H9 (cell line): ENCODE measurements around the gene DOCK2. TPM values are rescaled to one million over a fixed set of nuclear protein-coding genes. Genes with fewer than 3 reads are reported as not detected.
A peak's percentile ranks its signal among the peaks of the same experiment; 100 is the strongest.

Experiments used
- DNase-seq: peaks from one replicate; pipeline ENCODE4 v3.0.0-alpha.2; 2017
- H2AFZ ChIP-seq: one replicate; pipeline ENCODE4 v1.6.1; 2013; ENCODE audit warnings: mild to moderate bottlenecking, low read length, control low read depth, moderate library complexity
- H2AK5ac ChIP-seq: 2 replicates; pipeline ENCODE4 v1.6.1; 2013; ENCODE audit warnings: low read length, control low read depth, mixed read lengths; ENCODE audit not compliant: insufficient read length
- H2BK120ac ChIP-seq: one replicate; pipeline ENCODE4 v1.6.1; 2013; ENCODE audit warnings: low read depth, mild to moderate bottlenecking, low read length, control low read depth, inconsistent platforms; ENCODE audit not compliant: poor library complexity, severe bottlenecking
- H2BK12ac ChIP-seq: 2 replicates; pipeline ENCODE4 v1.6.1; 2013; ENCODE audit warnings: low read length, control low read depth, mixed read lengths, low read depth; ENCODE audit not compliant: insufficient read length
- H2BK15ac ChIP-seq: 2 replicates; pipeline ENCODE4 v1.6.1; 2013; ENCODE audit warnings: low read depth, low read length, control low read depth
- H2BK20ac ChIP-seq: one replicate; pipeline ENCODE4 v1.6.1; 2013; ENCODE audit warnings: low read depth, mild to moderate bottlenecking, low read length, control low read depth, inconsistent platforms; ENCODE audit not compliant: poor library complexity, severe bottlenecking
- H2BK5ac ChIP-seq: 2 replicates; pipeline ENCODE4 v1.6.1; 2013; ENCODE audit warnings: low read length, control low read depth, mixed read lengths; ENCODE audit not compliant: insufficient read length
- H3K14ac ChIP-seq: 2 replicates; pipeline ENCODE4 v1.6.1; 2013; ENCODE audit warnings: low read length, control low read depth; ENCODE audit not compliant: insufficient read depth
- H3K18ac ChIP-seq: 2 replicates; pipeline ENCODE4 v1.6.1; 2013; ENCODE audit warnings: low read depth, mild to moderate bottlenecking, mixed read lengths, low read length, control low read depth; ENCODE audit not compliant: insufficient read length
- H3K23ac ChIP-seq: 2 replicates; pipeline ENCODE4 v1.6.1; 2013; ENCODE audit warnings: low read length, control low read depth, mixed read lengths, low read depth; ENCODE audit not compliant: insufficient read length
- H3K23me2 ChIP-seq: 2 replicates; pipeline ENCODE4 v1.6.1; 2013; ENCODE audit warnings: low read depth, mild to moderate bottlenecking, mixed read lengths, low read length, control low read depth; ENCODE audit not compliant: insufficient read length, poor library complexity, severe bottlenecking
- H3K27ac ChIP-seq: 2 replicates; pipeline ENCODE4 v1.5.1; 2013; ENCODE audit warnings: low read length, control low read depth, mixed read lengths, low read depth; ENCODE audit not compliant: insufficient read length
- H3K27me3 ChIP-seq: 2 replicates; pipeline ENCODE4 v1.6.1; 2013; ENCODE audit warnings: low read length, control low read depth, inconsistent platforms; ENCODE audit not compliant: insufficient read depth
- H3K4ac ChIP-seq: 2 replicates; pipeline ENCODE4 v1.6.1; 2013; ENCODE audit warnings: low read depth, mild to moderate bottlenecking, control low read depth, inconsistent platforms, low read length, moderate library complexity
- H3K4me1 ChIP-seq: 2 replicates; pipeline ENCODE4 v1.6.1; 2013; ENCODE audit warnings: low read length, control low read depth, inconsistent platforms; ENCODE audit not compliant: insufficient read depth
- H3K4me2 ChIP-seq: 2 replicates; pipeline ENCODE4 v1.6.1; 2013; ENCODE audit warnings: low read length, control low read depth, mixed read lengths; ENCODE audit not compliant: insufficient read length, insufficient read depth
- H3K56ac ChIP-seq: 2 replicates; pipeline ENCODE4 v1.6.1; 2013; ENCODE audit warnings: low read depth, mild to moderate bottlenecking, mixed read lengths, low read length, control low read depth; ENCODE audit not compliant: insufficient read length
- H3K79me1 ChIP-seq: 2 replicates; pipeline ENCODE4 v1.6.1; 2013; ENCODE audit warnings: low read depth, mild to moderate bottlenecking, moderate library complexity, low read length, control low read depth, inconsistent platforms; ENCODE audit not compliant: insufficient read depth, poor library complexity, severe bottlenecking
- H3K79me2 ChIP-seq: 2 replicates; pipeline ENCODE4 v1.6.1; 2013; ENCODE audit warnings: low read length, control low read depth, inconsistent platforms; ENCODE audit not compliant: insufficient read depth
- H3K9ac ChIP-seq: 2 replicates; pipeline ENCODE4 v1.6.1; 2013; ENCODE audit warnings: low read length, control low read depth, mixed read lengths; ENCODE audit not compliant: insufficient read length; ENCODE audit errors: extremely low read depth
- H3K9me3 ChIP-seq: one replicate; pipeline ENCODE4 v1.6.1; 2013; ENCODE audit warnings: low read depth, low read length, inconsistent platforms; ENCODE audit not compliant: control insufficient read depth
- H3T11ph ChIP-seq: one replicate; pipeline ENCODE4 v1.6.1; 2013; ENCODE audit warnings: mild to moderate bottlenecking, low read length, control low read depth, inconsistent platforms
- H4K20me1 ChIP-seq: one replicate; pipeline ENCODE4 v1.6.1; 2013; ENCODE audit not compliant: control insufficient read depth, insufficient read length, insufficient read depth
- H4K5ac ChIP-seq: 2 replicates; pipeline ENCODE4 v1.6.1; 2013; ENCODE audit warnings: low read depth, mild to moderate bottlenecking, mixed read lengths, low read length, control low read depth; ENCODE audit not compliant: insufficient read length
- H4K8ac ChIP-seq: replicated peaks from 2 replicates; pipeline ENCODE4 v1.6.1; 2013; ENCODE audit warnings: low read length, control low read depth, mixed read lengths, low read depth; ENCODE audit not compliant: insufficient read length
- H4K91ac ChIP-seq: 2 replicates; pipeline ENCODE4 v1.6.1; 2013; ENCODE audit warnings: low read depth, mild to moderate bottlenecking, moderate library complexity, mixed read lengths, low read length, control low read depth; ENCODE audit not compliant: insufficient read length
- H3K27ac Mint-ChIP-seq, 3 experiments: 2 replicates in 2 of 3; 3 replicates in 1 of 3; pipeline ENCODE4 v1.8.0; 2020 to 2021; ENCODE audit warnings: mixed read lengths in 3 of 3, mild to moderate bottlenecking in 1 of 3, moderate library complexity in 1 of 3
- H3K27me3 Mint-ChIP-seq: 2 replicates; pipeline ENCODE4 v1.8.0; 2021; ENCODE audit warnings: low read depth, mild to moderate bottlenecking, moderate library complexity, mixed read lengths
- H3K36me3 Mint-ChIP-seq, 3 experiments: 2 replicates in 2 of 3; 3 replicates in 1 of 3; pipeline ENCODE4 v1.8.0; 2020 to 2021; ENCODE audit warnings: low read depth in 3 of 3, mixed read lengths in 3 of 3; ENCODE audit not compliant: insufficient read depth in 1 of 3
- H3K4me1 Mint-ChIP-seq, 2 experiments: 2 replicates each; pipeline ENCODE4 v1.8.0; 2020; ENCODE audit warnings: mixed read lengths in 2 of 2
- H3K4me3 Mint-ChIP-seq, 2 experiments: 2 replicates in 1 of 2; 3 replicates in 1 of 2; pipeline ENCODE4 v1.8.0; 2020 to 2021; ENCODE audit warnings: mild to moderate bottlenecking in 2 of 2, mixed read lengths in 2 of 2, moderate library complexity in 1 of 2
- H3K9me3 Mint-ChIP-seq, 2 experiments: 2 replicates in 1 of 2; 3 replicates in 1 of 2; pipeline ENCODE4 v1.8.0; 2020; ENCODE audit warnings: mild to moderate bottlenecking in 2 of 2, mixed read lengths in 2 of 2, moderate library complexity in 1 of 2
- CTCF ChIP-seq: fragments of 200-600 bp; sonication (generic); conservative IDR thresholded peaks from 3 replicates; pipeline ENCODE4 v1.8.0; 2021; ENCODE audit warnings: antibody characterized with exemption, mild to moderate bottlenecking
- WGBS: extraction: QIAGEN DNeasy Blood & Tissue Kit; methylation state at CpG from one replicate; pipeline ENCODE4 v1.1.7; 2013; ENCODE audit warnings: missing lambda C conversion rate, low lambda C conversion rate, mixed read lengths; ENCODE audit not compliant: insufficient read length; ENCODE audit errors: extremely low coverage; 5-methylcytosine and 5-hydroxymethylcytosine counted together
- total RNA-seq: library from RNA; stranded (reverse); gene quantifications from 2 replicates; pipeline ENCODE4 v1.2.1, GENCODE V29; 2021

DOCK2 gene
- total RNA-seq, 1 experiment from 2014 or later: 7.8 TPM

GRCh38 chr5:170105642-170106611 lies 468.9 kb downstream of the DOCK2 start, which contains the start of gene FOXI1:
FOXI1 (plus strand) TSS chr5:170105897; CDS start chr5:170105958, 61 bp downstream.
- H3K27me3 ChIP-seq: no peaks in the 10 kb centered on the region; the same call in 1 of the 2 replicates
- WGBS: no CpG with 5 or more reads among the region's 53 CpGs
- H3K4me1 Mint-ChIP-seq: peaks cover 16 to 24% of the 10 kb centered on the region in 2 experiments
- H3K4me1 ChIP-seq: no peaks in the 10 kb centered on the region
- H3T11ph ChIP-seq: no peak within 1 kb of the TSS
- H3K27ac Mint-ChIP-seq: no peak within 1 kb of the TSS
- H3K79me2 ChIP-seq: no peaks in the 10 kb centered on the region
- H3K4me3 Mint-ChIP-seq: no peak within 1 kb of the TSS
- H3K36me3 Mint-ChIP-seq: no peaks in the 10 kb centered on the region; a peak in 1 of 7 replicates
- H3K79me1 ChIP-seq: no peaks in the 10 kb centered on the region
- H3K4me2 ChIP-seq: no peak within 1 kb of the TSS
- H3K9me3 Mint-ChIP-seq: peaks cover 0 to 3% of the 10 kb centered on the region in 2 experiments; a peak in 1 of 5 replicates
- no peak within 1 kb of the TSS for H2BK5ac ChIP-seq
- no peak within 1 kb of the TSS for H3K56ac ChIP-seq
- H3K23ac ChIP-seq: no peak within 1 kb of the TSS
- no peak within 1 kb of the TSS for H2AFZ ChIP-seq
- no peak within 1 kb of the TSS for H3K18ac ChIP-seq
- H3K23me2 ChIP-seq: no peaks in the 10 kb centered on the region
- peaks cover 76% of the 10 kb centered on the region for H3K27me3 Mint-ChIP-seq
- no peak within 1 kb of the TSS for H3K4ac ChIP-seq
- no peak within 1 kb of the TSS for H2BK15ac ChIP-seq
- H2BK12ac ChIP-seq: no peak within 1 kb of the TSS
- no peak within 1 kb of the TSS for H2AK5ac ChIP-seq
- no peak within 1 kb of the TSS for H2BK120ac ChIP-seq
- H3K14ac ChIP-seq: no peak within 1 kb of the TSS
- TF ChIP-seq CTCF: no peak
- DNase-seq: peak; percentile 29
- H2BK20ac ChIP-seq: no peak within 1 kb of the TSS
- H4K5ac ChIP-seq: no peak within 1 kb of the TSS
- no peaks in the 10 kb centered on the region for H3K9me3 ChIP-seq
- no peak within 1 kb of the TSS for H4K8ac ChIP-seq
- no peak within 1 kb of the TSS for H3K27ac ChIP-seq
- no peak within 1 kb of the TSS for H3K9ac ChIP-seq
- no peaks in the 10 kb centered on the region for H4K20me1 ChIP-seq
- H4K91ac ChIP-seq: no peak within 1 kb of the TSS
